Panc1 (cell line): ENCODE data around the gene ZNF764.

Experiments
- CTCF ChIP-seq: fragments of 450-650 bp; IDR thresholded peaks from 2 replicates; pipeline ENCODE4 v1.5.1; 2017; ENCODE audit warnings: mild to moderate bottlenecking
- POLR2AphosphoS5 ChIP-seq: IDR thresholded peaks from 2 replicates; pipeline ENCODE4 v1.6.1; 2012; ENCODE audit warnings: mild to moderate bottlenecking, low read depth, low read length, moderate library complexity
- SIN3A ChIP-seq: IDR thresholded peaks from 2 replicates; pipeline ENCODE4 v1.6.1; 2012; ENCODE audit warnings: low read depth, mild to moderate bottlenecking, low read length, moderate library complexity, borderline replicate concordance; ENCODE audit not compliant: insufficient read depth

GRCh38 chr16:30553393-30553899 is 4.7 kb downstream of the ZNF764 start:
- TF ChIP-seq POLR2AphosphoS5 (no peak), CTCF (no peak), SIN3A (no peak)
